ENCODE results near the gene AGAP1. TPM values are rescaled to one million over a fixed set of nuclear protein-coding genes. Genes with fewer than 3 reads are reported as not detected.

AGAP1 gene
- total and polyA plus RNA-seq, 4 donors, result 2.0 to 8.5 (median 5.4) TPM

DNA sequence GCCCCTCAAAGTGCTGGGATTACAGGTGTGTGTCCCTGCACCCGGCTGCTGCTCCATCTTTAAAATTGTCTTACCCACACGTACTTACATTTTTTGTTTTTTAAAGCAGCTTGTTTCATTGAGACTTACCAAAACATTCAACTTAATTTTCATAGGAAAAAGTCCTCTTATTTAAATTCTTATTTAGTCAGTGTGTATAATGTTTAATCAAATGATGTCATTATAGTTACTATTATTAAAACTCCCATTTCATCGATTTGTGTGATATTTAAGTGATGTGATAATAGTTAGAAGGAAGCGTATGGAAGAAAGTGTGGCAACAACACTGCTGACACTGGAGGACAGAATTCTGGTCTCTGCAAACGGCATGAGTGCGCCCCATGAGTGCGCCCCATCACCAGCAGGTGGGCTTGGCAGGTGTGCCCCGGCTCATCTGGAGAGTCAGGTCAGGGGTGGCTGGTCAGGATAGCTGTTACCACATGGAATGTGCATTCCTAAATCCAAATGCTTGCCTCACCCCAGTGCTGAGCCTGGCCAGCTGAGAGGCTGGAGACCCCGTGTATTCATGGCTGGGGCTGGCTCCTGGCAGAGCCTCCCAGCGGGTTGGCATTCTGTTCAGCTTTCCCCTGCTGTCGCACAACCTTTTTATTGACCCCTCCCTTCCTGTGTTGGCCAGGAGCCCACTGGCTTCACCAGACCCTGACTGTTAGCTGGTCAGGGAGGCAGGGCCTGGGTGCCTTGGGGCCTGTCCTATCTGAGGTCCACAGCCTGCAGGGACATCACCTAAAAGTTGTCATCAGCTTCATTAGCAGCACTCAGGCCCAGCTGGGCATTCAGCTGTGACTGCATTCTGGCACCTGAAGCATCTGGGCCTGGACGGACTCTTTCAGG is 79.7 kb downstream of the AGAP1 start:
- Histone ChIP-seq H3K4me3 (ENCODE audit: low read depth in 1 of 3, low read length in 3 of 3) (no peak overlapping the region), H3K36me3 (ENCODE audit: control insufficient read depth in 4 of 4, insufficient read depth in 3 of 4, low read depth in 1 of 4, low read length in 3 of 4) (no peaks in the 10 kb centered on the region), H3K27ac (ENCODE audit: low read depth in 1 of 2, low read length in 2 of 2) (no peak overlapping the region), H3K27me3 (ENCODE audit: control insufficient read depth in 4 of 4, insufficient read depth in 4 of 4, low read length in 3 of 4) (no peaks in the 10 kb centered on the region), H3K9ac (ENCODE audit: low read depth in 1 of 2, low read length in 2 of 2) (no peak overlapping the region), H3K4me1 (ENCODE audit: control insufficient read depth in 4 of 4, insufficient read depth in 4 of 4, low read length in 3 of 4) (peaks cover 0 to 10% (median 0%) of the 10 kb centered on the region in 4 donors), H3K9me3 (ENCODE audit: control insufficient read depth in 4 of 4, low read length in 3 of 4) (peaks cover 0 to 3% (median under 1%) of the 10 kb centered on the region in 4 donors)
- TF ChIP-seq RXRA (IDR thresholded peaks at IDR 0.05) (no peak), FOXA2 (IDR thresholded peaks at IDR 0.05) (no peak), YY1 (IDR thresholded peaks at IDR 0.05) (no peak), SP1 (IDR thresholded peaks at IDR 0.05) (no peak), RAD21 (IDR thresholded peaks at IDR 0.05) (no peak)
- TF ChIP-seq, protein P1, sequence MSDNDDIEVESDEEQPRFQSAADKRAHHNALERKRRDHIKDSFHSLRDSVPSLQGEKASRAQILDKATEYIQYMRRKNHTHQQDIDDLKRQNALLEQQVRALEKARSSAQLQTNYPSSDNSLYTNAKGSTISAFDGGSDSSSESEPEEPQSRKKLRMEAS (IDR thresholded peaks at IDR 0.05), result no peak
- TF ChIP-seq, protein P2, sequence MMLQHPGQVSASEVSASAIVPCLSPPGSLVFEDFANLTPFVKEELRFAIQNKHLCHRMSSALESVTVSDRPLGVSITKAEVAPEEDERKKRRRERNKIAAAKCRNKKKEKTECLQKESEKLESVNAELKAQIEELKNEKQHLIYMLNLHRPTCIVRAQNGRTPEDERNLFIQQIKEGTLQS (IDR thresholded peaks at IDR 0.05), result no peak
- TF ChIP-seq, protein P3, sequence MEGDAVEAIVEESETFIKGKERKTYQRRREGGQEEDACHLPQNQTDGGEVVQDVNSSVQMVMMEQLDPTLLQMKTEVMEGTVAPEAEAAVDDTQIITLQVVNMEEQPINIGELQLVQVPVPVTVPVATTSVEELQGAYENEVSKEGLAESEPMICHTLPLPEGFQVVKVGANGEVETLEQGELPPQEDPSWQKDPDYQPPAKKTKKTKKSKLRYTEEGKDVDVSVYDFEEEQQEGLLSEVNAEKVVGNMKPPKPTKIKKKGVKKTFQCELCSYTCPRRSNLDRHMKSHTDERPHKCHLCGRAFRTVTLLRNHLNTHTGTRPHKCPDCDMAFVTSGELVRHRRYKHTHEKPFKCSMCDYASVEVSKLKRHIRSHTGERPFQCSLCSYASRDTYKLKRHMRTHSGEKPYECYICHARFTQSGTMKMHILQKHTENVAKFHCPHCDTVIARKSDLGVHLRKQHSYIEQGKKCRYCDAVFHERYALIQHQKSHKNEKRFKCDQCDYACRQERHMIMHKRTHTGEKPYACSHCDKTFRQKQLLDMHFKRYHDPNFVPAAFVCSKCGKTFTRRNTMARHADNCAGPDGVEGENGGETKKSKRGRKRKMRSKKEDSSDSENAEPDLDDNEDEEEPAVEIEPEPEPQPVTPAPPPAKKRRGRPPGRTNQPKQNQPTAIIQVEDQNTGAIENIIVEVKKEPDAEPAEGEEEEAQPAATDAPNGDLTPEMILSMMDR (IDR thresholded peaks at IDR 0.05; ENCODE audit: low read depth, low read length, missing input control), result no peak
- 82% methylated on average over 12 of the region's 12 CpGs for WGBS
- DNase-seq (ENCODE audit: low spot score), result no peak

DNA sequence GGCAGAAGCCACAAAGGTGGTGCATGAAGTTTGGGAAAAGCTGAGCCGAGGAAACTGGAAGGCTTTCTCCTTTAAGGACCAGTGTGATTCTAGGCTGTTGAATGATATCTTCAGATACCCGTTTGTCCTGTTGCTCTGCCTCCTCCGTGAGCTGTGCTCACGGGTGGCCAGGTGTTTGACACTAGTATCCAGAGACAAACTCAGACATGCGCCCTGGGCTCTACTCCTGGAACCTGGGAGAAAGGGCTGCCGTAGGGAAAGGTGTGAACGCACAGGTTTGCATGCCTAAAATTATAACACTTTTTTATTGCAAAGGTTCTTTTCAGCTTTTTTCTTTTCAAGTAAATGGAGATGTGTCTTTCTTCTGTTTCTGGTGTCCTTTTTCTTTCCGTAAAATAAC is 81.6 kb downstream of the AGAP1 start:
- Histone ChIP-seq H3K27me3 (ENCODE audit: control insufficient read depth in 4 of 4, insufficient read depth in 4 of 4, low read length in 3 of 4) (no peaks in the 10 kb centered on the region), H3K36me3 (ENCODE audit: control insufficient read depth in 4 of 4, insufficient read depth in 3 of 4, low read depth in 1 of 4, low read length in 3 of 4) (no peaks in the 10 kb centered on the region), H3K4me1 (ENCODE audit: control insufficient read depth in 4 of 4, insufficient read depth in 4 of 4, low read length in 3 of 4) (peaks cover 0 to 10% (median 0%) of the 10 kb centered on the region in 4 donors), H3K9ac (ENCODE audit: low read depth in 1 of 2, low read length in 2 of 2) (no peak overlapping the region), H3K9me3 (ENCODE audit: control insufficient read depth in 4 of 4, low read length in 3 of 4) (no peaks in the 10 kb centered on the region), H3K4me3 (ENCODE audit: low read depth in 1 of 3, low read length in 3 of 3) (no peak overlapping the region), H3K27ac (ENCODE audit: low read depth in 1 of 2, low read length in 2 of 2) (no peak overlapping the region)
- DNase-seq (ENCODE audit: low spot score), result no peak
- TF ChIP-seq, protein P4, sequence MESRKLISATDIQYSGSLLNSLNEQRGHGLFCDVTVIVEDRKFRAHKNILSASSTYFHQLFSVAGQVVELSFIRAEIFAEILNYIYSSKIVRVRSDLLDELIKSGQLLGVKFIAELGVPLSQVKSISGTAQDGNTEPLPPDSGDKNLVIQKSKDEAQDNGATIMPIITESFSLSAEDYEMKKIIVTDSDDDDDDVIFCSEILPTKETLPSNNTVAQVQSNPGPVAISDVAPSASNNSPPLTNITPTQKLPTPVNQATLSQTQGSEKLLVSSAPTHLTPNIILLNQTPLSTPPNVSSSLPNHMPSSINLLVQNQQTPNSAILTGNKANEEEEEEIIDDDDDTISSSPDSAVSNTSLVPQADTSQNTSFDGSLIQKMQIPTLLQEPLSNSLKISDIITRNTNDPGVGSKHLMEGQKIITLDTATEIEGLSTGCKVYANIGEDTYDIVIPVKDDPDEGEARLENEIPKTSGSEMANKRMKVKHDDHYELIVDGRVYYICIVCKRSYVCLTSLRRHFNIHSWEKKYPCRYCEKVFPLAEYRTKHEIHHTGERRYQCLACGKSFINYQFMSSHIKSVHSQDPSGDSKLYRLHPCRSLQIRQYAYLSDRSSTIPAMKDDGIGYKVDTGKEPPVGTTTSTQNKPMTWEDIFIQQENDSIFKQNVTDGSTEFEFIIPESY (IDR thresholded peaks at IDR 0.05), result no peak
- TF ChIP-seq, protein P2 (IDR thresholded peaks at IDR 0.05), result no peak
- no peak for TF ChIP-seq HNF4G (IDR thresholded peaks at IDR 0.05)
- TF ChIP-seq, protein P1 (IDR thresholded peaks at IDR 0.05), result no peak
- TF ChIP-seq, protein P3 (IDR thresholded peaks at IDR 0.05; ENCODE audit: low read depth, low read length, missing input control), result no peak
- TF ChIP-seq YY1 (IDR thresholded peaks at IDR 0.05), result no peak
- no peak for TF ChIP-seq GABPA (IDR thresholded peaks at IDR 0.05 in 1 of 2, conservative IDR thresholded peaks at IDR 0.05 in 1 of 2)
- no peak for TF ChIP-seq RXRA (IDR thresholded peaks at IDR 0.05)
- WGBS, result 89% methylated on average over 8 of the region's 8 CpGs

Data from liver (tissue), 9 donors.